Thyroid gland (tissue), 4 donors: Measurements from ENCODE around the gene PCCA.

ENCODE experiments used
- POLR2A ChIP-seq, 2 donors: fragments of 450-650 bp; IDR thresholded peaks; one replicate each; pipeline ENCODE4 v1.6.1; 2017; ENCODE audit warnings: antibody characterized with exemption in 2 of 2, mild to moderate bottlenecking in 2 of 2, moderate library complexity in 1 of 2
- TF ChIP-seq, protein P1 (sequence below), 6 experiments: fragments of 200-600 bp in 3 of 6; fragments of 450-650 bp in 3 of 6; sonication (generic) in 3 of 6; IDR thresholded peaks; one replicate each; pipeline ENCODE4 v1.5.1; 2016 to 2019; ENCODE audit warnings: antibody characterized with exemption in 6 of 6, mild to moderate bottlenecking in 2 of 6, inconsistent platforms in 1 of 6, moderate library complexity in 1 of 6

DNA sequence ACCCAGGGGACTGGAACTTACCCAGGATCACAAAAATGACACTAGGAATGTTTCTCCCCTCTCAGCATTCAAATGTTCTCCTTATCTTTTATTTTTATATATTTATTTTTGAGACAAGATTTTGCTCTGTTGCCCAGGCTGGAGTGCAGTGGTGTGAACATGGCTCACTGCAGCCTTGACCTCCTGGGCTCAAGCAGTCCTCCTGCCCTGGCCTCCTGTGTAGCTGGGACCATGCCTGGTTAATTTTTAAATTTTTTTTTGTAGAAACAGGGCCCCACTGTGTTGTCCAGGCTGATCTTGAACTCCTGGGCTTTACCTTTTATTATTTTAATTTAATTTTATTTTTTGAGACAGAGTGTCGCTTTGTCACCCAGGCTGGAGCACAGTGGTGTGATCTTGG lies 108.2 kb downstream of the PCCA start:
- TF ChIP-seq, protein P1, sequence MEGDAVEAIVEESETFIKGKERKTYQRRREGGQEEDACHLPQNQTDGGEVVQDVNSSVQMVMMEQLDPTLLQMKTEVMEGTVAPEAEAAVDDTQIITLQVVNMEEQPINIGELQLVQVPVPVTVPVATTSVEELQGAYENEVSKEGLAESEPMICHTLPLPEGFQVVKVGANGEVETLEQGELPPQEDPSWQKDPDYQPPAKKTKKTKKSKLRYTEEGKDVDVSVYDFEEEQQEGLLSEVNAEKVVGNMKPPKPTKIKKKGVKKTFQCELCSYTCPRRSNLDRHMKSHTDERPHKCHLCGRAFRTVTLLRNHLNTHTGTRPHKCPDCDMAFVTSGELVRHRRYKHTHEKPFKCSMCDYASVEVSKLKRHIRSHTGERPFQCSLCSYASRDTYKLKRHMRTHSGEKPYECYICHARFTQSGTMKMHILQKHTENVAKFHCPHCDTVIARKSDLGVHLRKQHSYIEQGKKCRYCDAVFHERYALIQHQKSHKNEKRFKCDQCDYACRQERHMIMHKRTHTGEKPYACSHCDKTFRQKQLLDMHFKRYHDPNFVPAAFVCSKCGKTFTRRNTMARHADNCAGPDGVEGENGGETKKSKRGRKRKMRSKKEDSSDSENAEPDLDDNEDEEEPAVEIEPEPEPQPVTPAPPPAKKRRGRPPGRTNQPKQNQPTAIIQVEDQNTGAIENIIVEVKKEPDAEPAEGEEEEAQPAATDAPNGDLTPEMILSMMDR (IDR thresholded peaks at IDR 0.05) = no peak
- no peak for TF ChIP-seq POLR2A (IDR thresholded peaks at IDR 0.05)
